H9 (cell line): Measurements from ENCODE around the gene PIAS2. TPM values are rescaled to one million over a fixed set of nuclear protein-coding genes. Genes with fewer than 3 reads are reported as not detected.

Experiments
- DNase-seq: peaks from one replicate; pipeline ENCODE4 v3.0.0-alpha.2; 2017
- H2AFZ ChIP-seq: one replicate; pipeline ENCODE4 v1.6.1; 2013; ENCODE audit warnings: mild to moderate bottlenecking, low read length, control low read depth, moderate library complexity
- H2AK5ac ChIP-seq: 2 replicates; pipeline ENCODE4 v1.6.1; 2013; ENCODE audit warnings: low read length, control low read depth, mixed read lengths; ENCODE audit not compliant: insufficient read length
- H2BK120ac ChIP-seq: one replicate; pipeline ENCODE4 v1.6.1; 2013; ENCODE audit warnings: low read depth, mild to moderate bottlenecking, low read length, control low read depth, inconsistent platforms; ENCODE audit not compliant: poor library complexity, severe bottlenecking
- H2BK12ac ChIP-seq: 2 replicates; pipeline ENCODE4 v1.6.1; 2013; ENCODE audit warnings: low read length, control low read depth, mixed read lengths, low read depth; ENCODE audit not compliant: insufficient read length
- H2BK15ac ChIP-seq: 2 replicates; pipeline ENCODE4 v1.6.1; 2013; ENCODE audit warnings: low read depth, low read length, control low read depth
- H2BK20ac ChIP-seq: one replicate; pipeline ENCODE4 v1.6.1; 2013; ENCODE audit warnings: low read depth, mild to moderate bottlenecking, low read length, control low read depth, inconsistent platforms; ENCODE audit not compliant: poor library complexity, severe bottlenecking
- H2BK5ac ChIP-seq: 2 replicates; pipeline ENCODE4 v1.6.1; 2013; ENCODE audit warnings: low read length, control low read depth, mixed read lengths; ENCODE audit not compliant: insufficient read length
- H3K14ac ChIP-seq: 2 replicates; pipeline ENCODE4 v1.6.1; 2013; ENCODE audit warnings: low read length, control low read depth; ENCODE audit not compliant: insufficient read depth
- H3K18ac ChIP-seq: 2 replicates; pipeline ENCODE4 v1.6.1; 2013; ENCODE audit warnings: low read depth, mild to moderate bottlenecking, mixed read lengths, low read length, control low read depth; ENCODE audit not compliant: insufficient read length
- H3K23ac ChIP-seq: 2 replicates; pipeline ENCODE4 v1.6.1; 2013; ENCODE audit warnings: low read length, control low read depth, mixed read lengths, low read depth; ENCODE audit not compliant: insufficient read length
- H3K23me2 ChIP-seq: 2 replicates; pipeline ENCODE4 v1.6.1; 2013; ENCODE audit warnings: low read depth, mild to moderate bottlenecking, mixed read lengths, low read length, control low read depth; ENCODE audit not compliant: insufficient read length, poor library complexity, severe bottlenecking
- H3K27ac ChIP-seq: 2 replicates; pipeline ENCODE4 v1.5.1; 2013; ENCODE audit warnings: low read length, control low read depth, mixed read lengths, low read depth; ENCODE audit not compliant: insufficient read length
- H3K27me3 ChIP-seq: 2 replicates; pipeline ENCODE4 v1.6.1; 2013; ENCODE audit warnings: low read length, control low read depth, inconsistent platforms; ENCODE audit not compliant: insufficient read depth
- H3K4ac ChIP-seq: 2 replicates; pipeline ENCODE4 v1.6.1; 2013; ENCODE audit warnings: low read depth, mild to moderate bottlenecking, control low read depth, inconsistent platforms, low read length, moderate library complexity
- H3K4me1 ChIP-seq: 2 replicates; pipeline ENCODE4 v1.6.1; 2013; ENCODE audit warnings: low read length, control low read depth, inconsistent platforms; ENCODE audit not compliant: insufficient read depth
- H3K4me2 ChIP-seq: 2 replicates; pipeline ENCODE4 v1.6.1; 2013; ENCODE audit warnings: low read length, control low read depth, mixed read lengths; ENCODE audit not compliant: insufficient read length, insufficient read depth
- H3K56ac ChIP-seq: 2 replicates; pipeline ENCODE4 v1.6.1; 2013; ENCODE audit warnings: low read depth, mild to moderate bottlenecking, mixed read lengths, low read length, control low read depth; ENCODE audit not compliant: insufficient read length
- H3K79me1 ChIP-seq: 2 replicates; pipeline ENCODE4 v1.6.1; 2013; ENCODE audit warnings: low read depth, mild to moderate bottlenecking, moderate library complexity, low read length, control low read depth, inconsistent platforms; ENCODE audit not compliant: insufficient read depth, poor library complexity, severe bottlenecking
- H3K79me2 ChIP-seq: 2 replicates; pipeline ENCODE4 v1.6.1; 2013; ENCODE audit warnings: low read length, control low read depth, inconsistent platforms; ENCODE audit not compliant: insufficient read depth
- H3K9ac ChIP-seq: 2 replicates; pipeline ENCODE4 v1.6.1; 2013; ENCODE audit warnings: low read length, control low read depth, mixed read lengths; ENCODE audit not compliant: insufficient read length; ENCODE audit errors: extremely low read depth
- H3K9me3 ChIP-seq: one replicate; pipeline ENCODE4 v1.6.1; 2013; ENCODE audit warnings: low read depth, low read length, inconsistent platforms; ENCODE audit not compliant: control insufficient read depth
- H3T11ph ChIP-seq: one replicate; pipeline ENCODE4 v1.6.1; 2013; ENCODE audit warnings: mild to moderate bottlenecking, low read length, control low read depth, inconsistent platforms
- H4K20me1 ChIP-seq: one replicate; pipeline ENCODE4 v1.6.1; 2013; ENCODE audit not compliant: control insufficient read depth, insufficient read length, insufficient read depth
- H4K5ac ChIP-seq: 2 replicates; pipeline ENCODE4 v1.6.1; 2013; ENCODE audit warnings: low read depth, mild to moderate bottlenecking, mixed read lengths, low read length, control low read depth; ENCODE audit not compliant: insufficient read length
- H4K8ac ChIP-seq: replicated peaks from 2 replicates; pipeline ENCODE4 v1.6.1; 2013; ENCODE audit warnings: low read length, control low read depth, mixed read lengths, low read depth; ENCODE audit not compliant: insufficient read length
- H4K91ac ChIP-seq: 2 replicates; pipeline ENCODE4 v1.6.1; 2013; ENCODE audit warnings: low read depth, mild to moderate bottlenecking, moderate library complexity, mixed read lengths, low read length, control low read depth; ENCODE audit not compliant: insufficient read length
- H3K27ac Mint-ChIP-seq, 3 experiments: 2 replicates in 2 of 3; 3 replicates in 1 of 3; pipeline ENCODE4 v1.8.0; 2020 to 2021; ENCODE audit warnings: mixed read lengths in 3 of 3, mild to moderate bottlenecking in 1 of 3, moderate library complexity in 1 of 3
- H3K27me3 Mint-ChIP-seq: 2 replicates; pipeline ENCODE4 v1.8.0; 2021; ENCODE audit warnings: low read depth, mild to moderate bottlenecking, moderate library complexity, mixed read lengths
- H3K36me3 Mint-ChIP-seq, 3 experiments: 2 replicates in 2 of 3; 3 replicates in 1 of 3; pipeline ENCODE4 v1.8.0; 2020 to 2021; ENCODE audit warnings: low read depth in 3 of 3, mixed read lengths in 3 of 3; ENCODE audit not compliant: insufficient read depth in 1 of 3
- H3K4me1 Mint-ChIP-seq, 2 experiments: 2 replicates each; pipeline ENCODE4 v1.8.0; 2020; ENCODE audit warnings: mixed read lengths in 2 of 2
- H3K4me3 Mint-ChIP-seq, 2 experiments: 2 replicates in 1 of 2; 3 replicates in 1 of 2; pipeline ENCODE4 v1.8.0; 2020 to 2021; ENCODE audit warnings: mild to moderate bottlenecking in 2 of 2, mixed read lengths in 2 of 2, moderate library complexity in 1 of 2
- H3K9me3 Mint-ChIP-seq, 2 experiments: 2 replicates in 1 of 2; 3 replicates in 1 of 2; pipeline ENCODE4 v1.8.0; 2020; ENCODE audit warnings: mild to moderate bottlenecking in 2 of 2, mixed read lengths in 2 of 2, moderate library complexity in 1 of 2
- CTCF ChIP-seq: fragments of 200-600 bp; sonication (generic); conservative IDR thresholded peaks from 3 replicates; pipeline ENCODE4 v1.8.0; 2021; ENCODE audit warnings: antibody characterized with exemption, mild to moderate bottlenecking
- WGBS: extraction: QIAGEN DNeasy Blood & Tissue Kit; methylation state at CpG from one replicate; pipeline ENCODE4 v1.1.7; 2013; ENCODE audit warnings: missing lambda C conversion rate, low lambda C conversion rate, mixed read lengths; ENCODE audit not compliant: insufficient read length; ENCODE audit errors: extremely low coverage; 5-methylcytosine and 5-hydroxymethylcytosine counted together
- total RNA-seq: library from RNA; stranded (reverse); gene quantifications from 2 replicates; pipeline ENCODE4 v1.2.1, GENCODE V29; 2021

PIAS2 gene
- total RNA-seq, 1 experiment from 2014 or later = 58.4 TPM

GRCh38 chr18:46820863-46821262, 96.4 kb downstream of the PIAS2 start:
- Histone ChIP-seq H3K9me3 (no peaks in the 10 kb centered on the region), H3K4ac (no peak overlapping the region), H3K9ac (no peak overlapping the region), H3K4me1 (no peaks in the 10 kb centered on the region), H4K5ac (no peak overlapping the region), H2BK20ac (no peak overlapping the region), H3K79me2 (no peaks in the 10 kb centered on the region), H3K23me2 (no peaks in the 10 kb centered on the region), H3K79me1 (no peaks in the 10 kb centered on the region), H2BK12ac (no peak overlapping the region), H4K8ac (no peak overlapping the region), H3K14ac (no peak overlapping the region), H3K27me3 (no peaks in the 10 kb centered on the region), H2BK15ac (no peak overlapping the region), H3K23ac (no peak overlapping the region), H2AK5ac (no peak overlapping the region), H2AFZ (no peak overlapping the region), H3T11ph (no peak overlapping the region), H3K4me2 (no peak overlapping the region), H4K20me1 (no peaks in the 10 kb centered on the region), H2BK5ac (no peak overlapping the region), H4K91ac (no peak overlapping the region), H3K18ac (no peak overlapping the region), H2BK120ac (no peak overlapping the region), H3K56ac (no peak overlapping the region), H3K27ac (no peak overlapping the region)
- no peak overlapping the region for H3K4me3 Mint-ChIP-seq
- WGBS = no CpG with 5 or more reads among the region's 6 CpGs
- peaks cover 0 to 3% of the 10 kb centered on the region in 2 experiments; a peak in 1 of 4 replicates for H3K4me1 Mint-ChIP-seq
- peaks cover 0 to 8% (median 3%) of the 10 kb centered on the region in 3 experiments; a peak in 3 of 7 replicates for H3K36me3 Mint-ChIP-seq
- H3K9me3 Mint-ChIP-seq = no peaks in the 10 kb centered on the region
- no peak for TF ChIP-seq CTCF
- no peak overlapping the region for H3K27ac Mint-ChIP-seq
- no peaks in the 10 kb centered on the region for H3K27me3 Mint-ChIP-seq
- no peak for DNase-seq
